ENCODE results near the gene CLDN3.

DNA sequence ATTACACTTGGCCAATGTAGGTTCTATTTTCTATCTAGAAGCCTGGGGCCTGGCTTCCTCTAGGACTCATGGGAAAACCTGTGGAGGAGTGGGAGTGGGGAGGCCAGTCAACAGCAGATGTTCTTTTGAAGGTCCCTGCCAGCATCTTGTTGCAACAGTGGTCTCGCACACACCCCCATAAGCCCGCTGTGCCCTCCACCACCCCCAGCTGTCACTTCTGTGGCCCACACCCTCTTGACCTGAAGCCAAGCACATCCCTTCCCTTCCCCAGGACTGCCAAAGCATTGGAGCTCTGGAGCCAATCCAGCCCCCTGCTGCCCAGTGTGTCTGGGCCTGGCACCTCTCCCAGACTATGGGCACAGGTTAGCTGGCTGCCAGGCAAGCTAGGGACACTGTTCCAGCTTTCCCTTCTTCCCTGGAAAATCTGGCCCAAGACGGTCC, 48.7 kb downstream of the CLDN3 start:
- TF ChIP-seq POLR2AphosphoS5 (IDR thresholded peaks at IDR 0.05; ENCODE audit: insufficient read depth in 1 of 2, low read depth in 1 of 2): no peak
- TF ChIP-seq, protein P1, sequence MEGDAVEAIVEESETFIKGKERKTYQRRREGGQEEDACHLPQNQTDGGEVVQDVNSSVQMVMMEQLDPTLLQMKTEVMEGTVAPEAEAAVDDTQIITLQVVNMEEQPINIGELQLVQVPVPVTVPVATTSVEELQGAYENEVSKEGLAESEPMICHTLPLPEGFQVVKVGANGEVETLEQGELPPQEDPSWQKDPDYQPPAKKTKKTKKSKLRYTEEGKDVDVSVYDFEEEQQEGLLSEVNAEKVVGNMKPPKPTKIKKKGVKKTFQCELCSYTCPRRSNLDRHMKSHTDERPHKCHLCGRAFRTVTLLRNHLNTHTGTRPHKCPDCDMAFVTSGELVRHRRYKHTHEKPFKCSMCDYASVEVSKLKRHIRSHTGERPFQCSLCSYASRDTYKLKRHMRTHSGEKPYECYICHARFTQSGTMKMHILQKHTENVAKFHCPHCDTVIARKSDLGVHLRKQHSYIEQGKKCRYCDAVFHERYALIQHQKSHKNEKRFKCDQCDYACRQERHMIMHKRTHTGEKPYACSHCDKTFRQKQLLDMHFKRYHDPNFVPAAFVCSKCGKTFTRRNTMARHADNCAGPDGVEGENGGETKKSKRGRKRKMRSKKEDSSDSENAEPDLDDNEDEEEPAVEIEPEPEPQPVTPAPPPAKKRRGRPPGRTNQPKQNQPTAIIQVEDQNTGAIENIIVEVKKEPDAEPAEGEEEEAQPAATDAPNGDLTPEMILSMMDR (IDR thresholded peaks at IDR 0.05): no peak
- no peak for TF ChIP-seq POLR2A (IDR thresholded peaks at IDR 0.05)

Data from vagina (tissue), 2 donors.